22Rv1 (cell line): ENCODE data around the gene TAPBP.

ENCODE experiments used
- H3K27ac ChIP-seq: fragments of 450-650 bp; 2 replicates; pipeline ENCODE4 v1.5.1; 2017
- ZFX ChIP-seq: fragments of 450-650 bp; IDR thresholded peaks from 2 replicates; pipeline ENCODE4 v1.6.1; 2017; ENCODE audit warnings: antibody characterized with exemption, borderline replicate concordance
- TF ChIP-seq, protein P1 (sequence below): fragments of 450-650 bp; IDR thresholded peaks from 2 replicates; pipeline ENCODE4 v1.5.1; 2017; ENCODE audit warnings: mild to moderate bottlenecking

Gene TAPBP

DNA sequence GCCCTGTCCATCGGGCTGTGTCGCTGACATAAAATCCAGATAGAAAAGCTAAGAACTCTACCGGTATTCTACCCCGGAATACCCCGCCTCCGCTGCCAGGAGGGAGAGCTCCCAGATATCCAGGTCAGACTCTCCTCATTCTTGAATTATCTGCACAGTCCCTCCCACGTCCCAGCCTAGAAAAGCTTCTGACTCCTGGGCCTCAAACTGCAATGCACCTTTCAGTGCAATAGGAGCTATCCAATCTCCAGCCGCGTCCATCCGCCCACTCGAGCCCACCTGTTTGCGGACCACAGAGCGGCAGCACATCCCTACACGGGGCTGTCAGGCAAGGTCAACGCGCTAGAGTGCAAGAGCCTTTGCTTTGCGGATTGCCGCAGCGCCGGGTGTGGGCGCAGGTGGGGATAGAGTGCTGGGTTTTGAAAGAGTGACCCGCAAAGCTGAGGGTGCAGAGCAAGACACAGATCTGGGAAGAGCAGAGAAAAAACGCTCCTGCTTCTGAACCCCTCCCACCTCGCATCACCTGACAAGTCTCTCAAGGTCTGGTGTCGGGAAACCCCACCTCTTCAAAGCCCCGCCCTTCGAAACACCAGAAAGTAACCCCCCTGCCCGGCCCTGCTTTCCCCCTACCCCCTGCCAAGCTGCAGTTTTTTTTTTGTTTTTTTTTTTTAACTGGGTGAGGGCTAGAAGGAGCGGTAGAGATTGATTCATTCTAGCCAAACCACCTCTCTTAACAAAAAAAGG, 1.3 kb downstream of the TAPBP start:
- H3K27ac ChIP-seq: peak overlapping the region; percentile 98
- TF ChIP-seq, protein P1, sequence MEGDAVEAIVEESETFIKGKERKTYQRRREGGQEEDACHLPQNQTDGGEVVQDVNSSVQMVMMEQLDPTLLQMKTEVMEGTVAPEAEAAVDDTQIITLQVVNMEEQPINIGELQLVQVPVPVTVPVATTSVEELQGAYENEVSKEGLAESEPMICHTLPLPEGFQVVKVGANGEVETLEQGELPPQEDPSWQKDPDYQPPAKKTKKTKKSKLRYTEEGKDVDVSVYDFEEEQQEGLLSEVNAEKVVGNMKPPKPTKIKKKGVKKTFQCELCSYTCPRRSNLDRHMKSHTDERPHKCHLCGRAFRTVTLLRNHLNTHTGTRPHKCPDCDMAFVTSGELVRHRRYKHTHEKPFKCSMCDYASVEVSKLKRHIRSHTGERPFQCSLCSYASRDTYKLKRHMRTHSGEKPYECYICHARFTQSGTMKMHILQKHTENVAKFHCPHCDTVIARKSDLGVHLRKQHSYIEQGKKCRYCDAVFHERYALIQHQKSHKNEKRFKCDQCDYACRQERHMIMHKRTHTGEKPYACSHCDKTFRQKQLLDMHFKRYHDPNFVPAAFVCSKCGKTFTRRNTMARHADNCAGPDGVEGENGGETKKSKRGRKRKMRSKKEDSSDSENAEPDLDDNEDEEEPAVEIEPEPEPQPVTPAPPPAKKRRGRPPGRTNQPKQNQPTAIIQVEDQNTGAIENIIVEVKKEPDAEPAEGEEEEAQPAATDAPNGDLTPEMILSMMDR: no peak
- no peak for TF ChIP-seq ZFX

DNA sequence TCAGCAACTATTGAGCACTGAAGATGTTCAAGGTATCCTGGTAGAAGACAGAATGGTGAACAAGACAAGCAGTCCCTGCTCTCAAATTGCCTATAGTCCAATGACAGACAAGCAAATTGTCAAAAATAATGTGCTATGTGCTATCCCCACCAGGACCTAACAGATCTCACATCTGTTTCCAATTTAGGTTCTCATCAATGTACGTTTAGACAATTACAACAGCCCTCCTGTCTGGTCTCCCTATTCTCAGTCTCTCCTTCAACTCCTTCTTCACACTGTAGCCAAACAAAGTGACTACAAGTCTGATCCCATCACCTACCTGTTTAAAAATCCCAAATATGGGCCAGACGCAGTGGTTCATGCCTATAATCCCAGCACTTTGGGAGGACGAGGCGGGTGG, 7.5 kb downstream of the TAPBP start:
- TF ChIP-seq ZFX: no peak
- TF ChIP-seq, protein P1: no peak
- 0 out of 2 replicates have a peak overlapping the region, but pooled peaks have one; percentile 12 for H3K27ac ChIP-seq

DNA sequence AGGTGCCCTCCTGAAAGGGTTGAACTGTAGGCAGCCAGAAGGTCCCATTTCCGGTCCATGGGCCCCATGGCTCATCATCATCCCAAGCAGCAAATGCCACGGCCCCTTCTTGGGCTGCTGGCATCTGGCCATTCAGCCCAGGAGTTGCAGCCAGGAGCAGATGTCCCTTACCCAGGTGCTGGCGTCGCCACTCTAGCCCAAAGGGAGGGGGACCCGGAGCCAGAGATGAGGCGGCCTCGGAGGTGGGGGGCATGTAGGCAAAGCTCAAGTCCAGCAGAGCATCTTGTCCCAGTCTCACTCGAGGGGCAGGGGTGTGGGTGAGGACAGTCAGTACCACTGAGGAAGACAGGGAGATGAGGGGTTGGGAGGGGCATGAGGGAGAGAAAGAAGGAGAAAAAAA, 8.8 kb downstream of the TAPBP start:
- no peak overlapping the region for H3K27ac ChIP-seq
- TF ChIP-seq ZFX: no peak
- TF ChIP-seq, protein P1: no peak

DNA sequence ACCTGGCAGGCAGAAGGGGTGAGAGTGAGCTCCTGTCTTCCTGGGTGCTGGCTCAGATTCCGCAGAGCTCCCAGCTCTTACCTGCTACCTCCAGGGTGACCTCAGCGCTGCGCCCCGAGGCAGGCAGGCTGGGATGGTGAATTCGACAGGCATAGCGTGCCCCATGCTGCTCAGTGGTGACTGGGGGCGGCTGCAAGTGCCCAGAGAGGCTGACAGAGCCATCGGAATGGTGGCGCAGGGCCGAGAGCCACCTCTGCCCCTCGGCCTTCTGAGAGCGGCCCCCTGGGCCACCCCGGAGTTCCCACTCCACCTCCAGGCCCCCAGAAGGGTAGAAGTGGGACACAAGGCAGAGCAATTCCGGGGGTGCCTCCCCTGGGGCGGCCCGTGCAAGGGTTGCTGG, 9.7 kb downstream of the TAPBP start:
- TF ChIP-seq, protein P1: no peak
- H3K27ac ChIP-seq: no peak overlapping the region

DNA sequence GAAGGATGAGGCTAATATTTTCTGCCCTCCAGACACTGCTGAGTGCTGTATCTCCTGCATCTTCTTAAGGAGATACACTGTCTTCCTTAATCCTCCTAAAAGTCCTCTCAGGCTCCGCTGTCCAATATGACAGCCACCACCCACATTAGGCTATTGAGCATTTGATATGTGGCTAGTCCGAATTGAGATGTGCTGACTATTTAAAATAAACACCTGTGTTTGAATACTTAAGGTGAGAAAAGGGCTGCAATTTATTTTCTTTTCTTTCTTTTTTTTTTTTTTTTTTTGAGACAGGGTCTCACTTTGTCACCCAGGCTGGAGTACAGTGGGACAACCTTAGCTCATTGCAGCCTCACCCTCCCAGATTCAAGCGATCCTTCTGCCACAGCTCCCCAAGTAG, 12.0 kb downstream of the TAPBP start:
- no peak for TF ChIP-seq ZFX
- TF ChIP-seq, protein P1: no peak
- peak overlapping the region; percentile 98; the same call in 1 of the 2 replicates for H3K27ac ChIP-seq

DNA sequence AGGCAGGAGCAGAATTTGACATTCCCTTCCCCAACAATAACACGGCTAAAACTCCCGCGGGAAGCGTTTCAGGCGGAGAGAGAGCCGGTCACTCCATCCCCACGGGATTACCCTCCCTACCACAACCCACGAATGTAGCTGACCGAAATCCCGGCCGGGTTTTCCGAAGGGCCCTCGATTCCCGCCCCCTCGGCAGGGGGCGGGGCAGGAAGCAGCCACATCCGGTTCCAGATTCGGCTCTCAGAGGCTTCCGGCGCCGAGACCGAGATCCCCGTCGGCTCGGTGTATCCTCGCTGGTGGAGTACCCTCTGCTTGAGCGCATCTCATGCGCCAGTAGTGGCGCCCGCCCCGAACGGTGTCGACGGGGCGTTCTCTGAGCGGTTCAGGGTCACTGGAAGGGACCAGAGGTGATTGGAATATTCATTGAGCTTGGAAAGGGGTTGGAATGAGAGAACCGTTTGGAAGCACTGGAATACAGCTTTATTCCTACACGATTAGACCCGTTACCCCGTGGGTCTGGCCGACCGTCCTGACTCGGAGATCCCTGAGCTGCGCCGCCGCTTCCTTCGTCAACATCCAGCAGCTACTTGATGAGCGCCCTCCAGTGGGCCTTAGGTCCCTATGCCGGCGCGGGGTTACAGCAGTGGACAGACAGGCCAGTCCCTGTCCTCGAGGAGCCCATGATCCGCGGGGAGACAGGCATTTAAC, 14.5 kb downstream of the TAPBP start:
- no peak for TF ChIP-seq ZFX
- TF ChIP-seq, protein P1: peak; percentile 90
- peak overlapping the region; percentile 98 for H3K27ac ChIP-seq

DNA sequence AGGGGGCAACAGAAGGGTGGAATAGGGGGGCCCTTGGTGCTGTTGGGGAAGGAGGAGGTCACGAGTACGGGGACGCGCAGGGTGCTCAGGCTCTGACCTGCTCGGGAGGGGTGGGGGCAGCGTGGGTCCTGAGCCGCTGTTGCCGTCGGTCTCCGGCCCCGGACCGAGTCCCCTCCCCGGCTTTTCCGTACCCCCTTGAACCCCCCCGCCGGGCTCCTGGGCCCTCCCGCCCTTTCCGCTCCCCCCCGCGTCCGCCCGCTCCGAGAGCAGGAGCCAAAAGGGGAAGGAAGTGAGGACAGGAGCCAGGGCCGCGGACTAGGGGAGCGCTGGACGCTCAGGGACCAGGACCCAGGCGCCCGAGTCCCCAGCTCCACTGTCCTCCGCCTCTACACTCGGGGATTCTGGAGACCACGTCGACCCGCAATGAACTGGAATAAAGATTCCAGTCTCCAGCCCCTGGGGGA, 15.1 kb downstream of the TAPBP start, which contains the start of gene RGL2:
TSS of gene RGL2 (minus strand) at position 170 of the 464 bp plus-strand sequence. CDS start 332 bp downstream, outside the sequence.
- H3K27ac ChIP-seq: peak within 1 kb of the TSS; percentile 98
- TF ChIP-seq, protein P1: no peak
- TF ChIP-seq ZFX: no peak
